Uterus (tissue), 2 donors: ENCODE results near the gene CCL1.

Source experiments
- POLR2A ChIP-seq, 2 donors: fragments of 450-650 bp; IDR thresholded peaks; one replicate each; pipeline ENCODE4 v1.6.1; 2016; ENCODE audit warnings: antibody characterized with exemption in 2 of 2, mild to moderate bottlenecking in 1 of 2, moderate library complexity in 1 of 2
- TF ChIP-seq, protein P1 (sequence below), 4 experiments: fragments of 200-600 bp in 2 of 4; fragments of 450-650 bp in 2 of 4; sonication (generic) in 2 of 4; IDR thresholded peaks; one replicate each; pipeline ENCODE4 v1.5.1; 2016 to 2019; ENCODE audit warnings: antibody characterized with exemption in 4 of 4, mild to moderate bottlenecking in 2 of 4, moderate library complexity in 1 of 4

DNA sequence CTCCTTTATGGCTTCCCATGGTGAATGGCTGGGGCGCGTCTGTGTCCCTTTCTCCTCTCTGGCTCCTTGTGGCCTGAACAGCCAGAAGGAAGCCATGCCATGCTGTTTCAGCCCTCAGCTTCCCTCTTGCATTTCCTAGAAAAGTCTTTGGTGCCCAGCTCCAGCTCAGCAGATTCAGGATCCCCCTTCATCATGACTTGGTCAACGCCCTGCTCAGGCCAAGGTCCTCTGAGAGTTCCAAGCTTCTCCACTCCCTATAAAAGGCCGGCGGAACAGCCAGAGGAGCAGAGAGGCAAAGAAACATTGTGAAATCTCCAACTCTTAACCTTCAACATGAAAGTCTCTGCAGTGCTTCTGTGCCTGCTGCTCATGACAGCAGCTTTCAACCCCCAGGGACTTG lies 6.8 kb downstream of the CCL1 start, which contains the start of gene CCL13:
- no peak for TF ChIP-seq POLR2A (IDR thresholded peaks at IDR 0.05)
- TF ChIP-seq, protein P1, sequence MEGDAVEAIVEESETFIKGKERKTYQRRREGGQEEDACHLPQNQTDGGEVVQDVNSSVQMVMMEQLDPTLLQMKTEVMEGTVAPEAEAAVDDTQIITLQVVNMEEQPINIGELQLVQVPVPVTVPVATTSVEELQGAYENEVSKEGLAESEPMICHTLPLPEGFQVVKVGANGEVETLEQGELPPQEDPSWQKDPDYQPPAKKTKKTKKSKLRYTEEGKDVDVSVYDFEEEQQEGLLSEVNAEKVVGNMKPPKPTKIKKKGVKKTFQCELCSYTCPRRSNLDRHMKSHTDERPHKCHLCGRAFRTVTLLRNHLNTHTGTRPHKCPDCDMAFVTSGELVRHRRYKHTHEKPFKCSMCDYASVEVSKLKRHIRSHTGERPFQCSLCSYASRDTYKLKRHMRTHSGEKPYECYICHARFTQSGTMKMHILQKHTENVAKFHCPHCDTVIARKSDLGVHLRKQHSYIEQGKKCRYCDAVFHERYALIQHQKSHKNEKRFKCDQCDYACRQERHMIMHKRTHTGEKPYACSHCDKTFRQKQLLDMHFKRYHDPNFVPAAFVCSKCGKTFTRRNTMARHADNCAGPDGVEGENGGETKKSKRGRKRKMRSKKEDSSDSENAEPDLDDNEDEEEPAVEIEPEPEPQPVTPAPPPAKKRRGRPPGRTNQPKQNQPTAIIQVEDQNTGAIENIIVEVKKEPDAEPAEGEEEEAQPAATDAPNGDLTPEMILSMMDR (IDR thresholded peaks at IDR 0.05) = no peak
